ENCODE measurements around the gene PPP1R37. TPM values are rescaled to one million over a fixed set of nuclear protein-coding genes. Genes with fewer than 3 reads are reported as not detected.

Gene PPP1R37
- total and polyA plus RNA-seq, 4 donors, result 1.8 to 10.4 (median 9.3) TPM

GRCh38 chr19:45179072-45179891 is 86.3 kb downstream of the PPP1R37 start:
- H3K9me3 ChIP-seq (ENCODE audit: control insufficient read depth in 4 of 4, low read length in 3 of 4), result no peaks in the 10 kb centered on the region
- H3K9ac ChIP-seq (ENCODE audit: low read depth in 1 of 2, low read length in 2 of 2), result peak overlapping the region; percentile 46 to 73
- H3K27ac ChIP-seq (ENCODE audit: low read depth in 1 of 2, low read length in 2 of 2), result peak overlapping the region; percentile 78 to 96
- DNase-seq (ENCODE audit: low spot score), result no peak
- 2% methylated on average over 97 of the region's 97 CpGs for WGBS
- H3K27me3 ChIP-seq (ENCODE audit: control insufficient read depth in 4 of 4, insufficient read depth in 4 of 4, low read length in 3 of 4), result no peaks in the 10 kb centered on the region
- peaks cover 8 to 34% (median 23%) of the 10 kb centered on the region in 4 donors for H3K4me1 ChIP-seq (ENCODE audit: control insufficient read depth in 4 of 4, insufficient read depth in 4 of 4, low read length in 3 of 4)
- H3K4me3 ChIP-seq (ENCODE audit: low read depth in 1 of 3, low read length in 3 of 3), result peak overlapping the region; percentile 74 to 98 (median 78)
- no peak for TF ChIP-seq REST (IDR thresholded peaks at IDR 0.05)
- TF ChIP-seq FOXA1 (IDR thresholded peaks at IDR 0.05), result no peak
- TF ChIP-seq CTCF (IDR thresholded peaks at IDR 0.05; ENCODE audit: low read depth, low read length, missing input control), result no peak
- TF ChIP-seq MAX (IDR thresholded peaks at IDR 0.05), result no peak
- TF ChIP-seq HNF4G (IDR thresholded peaks at IDR 0.05), result no peak
- no peak for TF ChIP-seq YY1 (IDR thresholded peaks at IDR 0.05)
- TF ChIP-seq GABPA (IDR thresholded peaks at IDR 0.05 in 1 of 2, conservative IDR thresholded peaks at IDR 0.05 in 1 of 2), result no peak
- H3K36me3 ChIP-seq (ENCODE audit: control insufficient read depth in 4 of 4, insufficient read depth in 3 of 4, low read depth in 1 of 4, low read length in 3 of 4), result peaks cover 0 to 1% (median 0%) of the 10 kb centered on the region in 4 donors

- Histone ChIP-seq H3K9me3 (ENCODE audit: control insufficient read depth in 4 of 4, low read length in 3 of 4) (no peaks in the 10 kb centered on the region), H3K27me3 (ENCODE audit: control insufficient read depth in 4 of 4, insufficient read depth in 4 of 4, low read length in 3 of 4) (no peaks in the 10 kb centered on the region), H3K36me3 (ENCODE audit: control insufficient read depth in 4 of 4, insufficient read depth in 3 of 4, low read depth in 1 of 4, low read length in 3 of 4) (peaks cover 0 to 1% (median 0%) of the 10 kb centered on the region in 4 donors), H3K4me3 (ENCODE audit: low read depth in 1 of 3, low read length in 3 of 3) (peak overlapping the region in 2 of 3 donors; percentile 74 to 78), H3K27ac (ENCODE audit: low read depth in 1 of 2, low read length in 2 of 2) (peak overlapping the region; percentile 78 to 96), H3K4me1 (ENCODE audit: control insufficient read depth in 4 of 4, insufficient read depth in 4 of 4, low read length in 3 of 4) (peaks cover 8 to 34% (median 23%) of the 10 kb centered on the region in 4 donors), H3K9ac (ENCODE audit: low read depth in 1 of 2, low read length in 2 of 2) (no peak overlapping the region)
- DNase-seq (ENCODE audit: low spot score), result no peak
- WGBS, result 58% methylated on average over 9 of the region's 9 CpGs
- TF ChIP-seq FOXA2 (IDR thresholded peaks at IDR 0.05), result no peak
- TF ChIP-seq REST (IDR thresholded peaks at IDR 0.05), result no peak
- TF ChIP-seq ATF3 (IDR thresholded peaks at IDR 0.05), result no peak
Measured at GRCh38 chr19:45179892-45180370, 87.0 kb downstream of the PPP1R37 start.
